Measurements from ENCODE around the gene CXorf49. TPM values are rescaled to one million over a fixed set of nuclear protein-coding genes. Genes with fewer than 3 reads are reported as not detected.
"Not testable (repeated sequence)": the region's sequence is repeated elsewhere in the genome, so short reads cannot be mapped to it uniquely, and the experiment has no call there.

The CXorf49 gene
- total RNA-seq, 2 experiments from 2014 or later = not detected

DNA sequence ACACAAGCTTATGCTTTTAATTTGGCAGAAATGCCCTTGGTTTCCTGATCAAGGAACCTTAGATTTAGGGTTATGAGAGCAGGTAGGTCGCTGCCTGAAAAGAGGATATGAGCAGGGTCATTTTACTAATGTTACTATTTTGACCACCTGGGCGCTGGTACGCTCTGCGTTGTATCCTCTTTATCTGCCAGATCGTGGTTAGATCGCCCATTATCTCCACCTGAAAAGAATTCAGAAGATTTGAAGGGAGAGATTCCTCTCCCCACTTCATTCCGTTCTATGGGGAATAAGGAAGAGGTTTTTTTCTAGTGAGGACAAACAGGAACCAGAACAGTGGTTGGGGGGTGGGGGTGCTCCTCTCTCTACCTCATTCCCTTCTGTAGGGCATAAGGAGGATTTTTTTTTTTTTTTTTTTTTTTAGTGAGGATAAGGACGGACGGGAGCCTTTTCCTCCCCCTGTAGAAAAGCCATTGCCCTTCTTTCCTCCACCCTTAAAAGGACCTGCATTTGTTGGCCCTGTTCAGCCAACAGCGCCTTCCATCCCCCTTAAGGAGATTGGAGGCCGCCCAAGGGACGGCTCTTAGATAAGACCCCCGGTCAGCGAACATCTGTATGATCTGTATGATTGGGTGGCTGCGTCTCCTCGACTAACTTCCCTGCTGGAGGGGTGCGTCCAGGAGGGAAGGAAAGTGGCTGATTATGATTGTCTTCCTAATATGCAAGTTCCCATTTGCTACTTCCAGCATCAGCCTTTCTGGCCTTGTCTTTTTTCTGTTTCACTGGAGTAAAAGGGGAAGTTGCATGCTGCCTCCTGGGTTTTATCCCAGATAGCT is 20.4 kb downstream of the CXorf49 start:
- POLR2A ChIA-PET; H3K27me3 Mint-ChIP-seq; H3K36me3 ChIP-seq (ENCODE audit: insufficient read depth, low read length); H3K4me3 Mint-ChIP-seq; H3K4me1 Mint-ChIP-seq (ENCODE audit: low read depth); H3K27ac ChIP-seq (ENCODE audit: low read depth in 1 of 2, low read length in 2 of 2); H3K27me3 ChIP-seq (ENCODE audit: control insufficient read depth in 1 of 2, insufficient read depth in 2 of 2, low read length in 2 of 2); H3K9me3 Mint-ChIP-seq; H3K4me3 ChIP-seq (ENCODE audit: low read length); H3K36me3 Mint-ChIP-seq (ENCODE audit: low read depth); CTCF ChIA-PET; H3K27ac Mint-ChIP-seq; H3K4me1 ChIP-seq (ENCODE audit: insufficient read depth, low read length); intact Hi-C loops (cut with DNase I, micrococcal nuclease); ATAC-seq (ENCODE audit: poor library complexity); DNase-seq; H3K9me3 ChIP-seq (ENCODE audit: control insufficient read depth in 1 of 2, insufficient read depth in 1 of 2, low read length in 2 of 2): not testable (repeated sequence)

DNA sequence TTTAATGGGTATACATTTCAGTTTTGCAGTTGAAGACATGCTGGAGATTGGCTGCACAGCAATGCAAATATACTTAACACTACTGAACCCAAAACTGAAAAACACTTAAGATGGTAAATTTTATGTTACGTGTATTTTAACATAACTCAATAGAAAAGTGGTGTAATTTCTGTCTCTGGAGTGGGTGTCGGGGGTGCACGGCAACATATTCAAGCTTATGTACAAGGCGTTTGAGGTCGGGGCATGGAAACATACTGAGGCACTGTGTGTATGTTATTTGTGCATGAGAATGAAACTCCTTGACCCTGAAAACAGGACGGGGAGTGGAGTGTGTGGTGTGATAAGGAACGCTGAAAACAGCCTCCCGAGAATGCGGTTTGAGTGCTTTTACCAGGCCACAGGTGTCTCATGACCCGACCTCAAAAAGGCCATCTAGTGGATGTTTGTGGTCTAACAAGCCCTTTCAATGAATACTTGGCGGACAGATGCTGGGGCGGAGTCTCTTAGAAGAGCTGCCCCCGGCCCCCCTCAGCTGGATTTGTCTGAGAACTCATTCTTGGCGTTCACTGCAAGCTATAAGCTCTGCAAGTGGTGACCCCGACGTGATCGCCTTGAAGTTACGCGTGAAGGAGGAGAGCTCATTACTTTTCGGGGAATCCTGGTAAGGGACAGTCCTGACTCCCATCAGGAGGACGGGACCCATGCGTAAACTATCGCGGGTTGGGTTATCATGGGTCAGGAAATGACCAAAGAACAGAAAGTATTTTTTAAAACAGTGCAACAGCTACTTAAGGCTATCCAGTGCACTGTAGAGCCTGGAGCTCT is 21.2 kb downstream of the CXorf49 start:
- H3K27ac Mint-ChIP-seq; H3K27me3 Mint-ChIP-seq; DNase-seq; H3K4me1 ChIP-seq (ENCODE audit: insufficient read depth, low read length); H3K9me3 Mint-ChIP-seq; H3K4me3 Mint-ChIP-seq; H3K4me3 ChIP-seq (ENCODE audit: low read length); POLR2A ChIA-PET; H3K4me1 Mint-ChIP-seq (ENCODE audit: low read depth); H3K36me3 ChIP-seq (ENCODE audit: insufficient read depth, low read length); H3K9me3 ChIP-seq (ENCODE audit: control insufficient read depth in 1 of 2, insufficient read depth in 1 of 2, low read length in 2 of 2); H3K27ac ChIP-seq (ENCODE audit: low read depth in 1 of 2, low read length in 2 of 2); CTCF ChIA-PET; H3K36me3 Mint-ChIP-seq (ENCODE audit: low read depth); intact Hi-C loops (cut with DNase I, micrococcal nuclease); H3K27me3 ChIP-seq (ENCODE audit: control insufficient read depth in 1 of 2, insufficient read depth in 2 of 2, low read length in 2 of 2): not testable (repeated sequence)
- peak; percentile 40 for ATAC-seq (ENCODE audit: poor library complexity)

- no peak overlapping the region for H3K4me3 ChIP-seq (ENCODE audit: low read length)
- H3K27ac ChIP-seq (ENCODE audit: low read depth in 1 of 2, low read length in 2 of 2) = no peak overlapping the region
- DNase-seq (no peak), ATAC-seq (ENCODE audit: poor library complexity) (no peak)
- no peaks in the 10 kb centered on the region for H3K27me3 ChIP-seq (ENCODE audit: control insufficient read depth in 1 of 2, insufficient read depth in 2 of 2, low read length in 2 of 2)
- ChIA-PET POLR2A (no interaction called here), CTCF (no interaction called here)
- Mint-ChIP-seq H3K36me3 (ENCODE audit: low read depth) (no peaks in the 10 kb centered on the region), H3K4me3 (no peak overlapping the region), H3K27ac (no peak overlapping the region), H3K4me1 (ENCODE audit: low read depth) (no peaks in the 10 kb centered on the region), H3K9me3 (no peaks in the 10 kb centered on the region), H3K27me3 (no peaks in the 10 kb centered on the region)
- TF ChIP-seq CTCF (IDR thresholded peaks at IDR 0.05) = no peak
- intact Hi-C loops (cut with DNase I, micrococcal nuclease) = no loop called here
- H3K4me1 ChIP-seq (ENCODE audit: insufficient read depth, low read length) = no peaks in the 10 kb centered on the region
- H3K36me3 ChIP-seq (ENCODE audit: insufficient read depth, low read length) = no peaks in the 10 kb centered on the region
- H3K9me3 ChIP-seq (ENCODE audit: control insufficient read depth in 1 of 2, insufficient read depth in 1 of 2, low read length in 2 of 2) = peaks cover 0 to 6% of the 10 kb centered on the region in 2 experiments
Measured at GRCh38 chrX:71679575-71680207, 38.4 kb downstream of the CXorf49 start.

DNA sequence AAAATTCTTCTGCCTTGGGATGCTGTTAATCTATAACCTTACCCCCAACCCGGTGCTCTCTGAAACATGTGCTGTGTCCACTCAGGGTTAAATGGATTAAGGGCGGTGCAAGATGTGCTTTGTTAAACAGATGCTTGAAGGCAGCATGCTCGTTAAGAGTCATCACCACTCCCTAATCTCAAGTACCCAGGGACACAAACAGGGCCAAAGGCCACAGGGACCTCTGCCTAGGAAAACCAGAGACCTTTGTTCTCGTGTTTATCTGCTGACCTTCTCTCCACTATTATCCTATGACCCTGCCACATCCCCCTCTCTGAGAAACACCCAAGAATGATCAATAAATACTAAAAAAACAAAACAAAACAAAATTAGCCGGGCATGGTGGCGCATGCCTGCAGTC is 40.9 kb downstream of the CXorf49 start:
- H3K36me3 Mint-ChIP-seq (ENCODE audit: low read depth); H3K9me3 Mint-ChIP-seq; H3K27ac ChIP-seq (ENCODE audit: low read depth in 1 of 2, low read length in 2 of 2); DNase-seq; H3K27ac Mint-ChIP-seq; H3K27me3 Mint-ChIP-seq; CTCF ChIA-PET; H3K9me3 ChIP-seq (ENCODE audit: control insufficient read depth in 1 of 2, insufficient read depth in 1 of 2, low read length in 2 of 2); H3K4me1 ChIP-seq (ENCODE audit: insufficient read depth, low read length); H3K4me3 ChIP-seq (ENCODE audit: low read length); H3K27me3 ChIP-seq (ENCODE audit: control insufficient read depth in 1 of 2, insufficient read depth in 2 of 2, low read length in 2 of 2); H3K36me3 ChIP-seq (ENCODE audit: insufficient read depth, low read length); POLR2A ChIA-PET; ATAC-seq (ENCODE audit: poor library complexity); H3K4me3 Mint-ChIP-seq; intact Hi-C loops (cut with DNase I, micrococcal nuclease); H3K4me1 Mint-ChIP-seq (ENCODE audit: low read depth): not testable (repeated sequence)

GRCh38 chrX:71676068-71676795 is 41.9 kb downstream of the CXorf49 start:
- H3K27ac ChIP-seq (ENCODE audit: low read depth in 1 of 2, low read length in 2 of 2); intact Hi-C loops (cut with DNase I, micrococcal nuclease); POLR2A ChIA-PET; H3K36me3 Mint-ChIP-seq (ENCODE audit: low read depth); H3K27me3 ChIP-seq (ENCODE audit: control insufficient read depth in 1 of 2, insufficient read depth in 2 of 2, low read length in 2 of 2); DNase-seq; CTCF ChIA-PET; H3K4me3 ChIP-seq (ENCODE audit: low read length); H3K4me1 ChIP-seq (ENCODE audit: insufficient read depth, low read length); H3K9me3 ChIP-seq (ENCODE audit: control insufficient read depth in 1 of 2, insufficient read depth in 1 of 2, low read length in 2 of 2); H3K27ac Mint-ChIP-seq; ATAC-seq (ENCODE audit: poor library complexity); H3K36me3 ChIP-seq (ENCODE audit: insufficient read depth, low read length); H3K27me3 Mint-ChIP-seq; H3K4me3 Mint-ChIP-seq; H3K4me1 Mint-ChIP-seq (ENCODE audit: low read depth); H3K9me3 Mint-ChIP-seq: not testable (repeated sequence)

DNA sequence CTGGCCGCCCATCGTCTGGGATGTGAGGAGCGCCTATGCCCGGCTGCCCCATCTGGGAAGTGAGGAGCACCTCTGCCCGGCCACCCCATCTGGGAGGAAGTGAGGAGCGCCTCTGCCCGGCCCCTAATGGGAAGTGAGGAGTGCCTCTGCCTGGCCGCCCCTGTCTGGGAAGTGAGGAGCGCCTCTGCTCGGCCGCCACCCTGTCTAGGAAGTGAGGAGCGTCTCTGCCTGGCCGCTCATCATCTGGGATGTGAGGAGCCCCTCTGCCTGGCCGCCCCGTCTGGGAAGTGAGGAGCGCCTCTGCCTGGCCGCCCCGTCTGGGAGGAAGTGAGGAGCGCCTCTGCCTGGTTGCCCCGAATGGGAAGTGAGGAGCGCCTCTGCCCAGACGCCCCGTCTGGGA is 42.4 kb downstream of the CXorf49 start:
- H3K27ac Mint-ChIP-seq; H3K27ac ChIP-seq (ENCODE audit: low read depth in 1 of 2, low read length in 2 of 2); ATAC-seq (ENCODE audit: poor library complexity); H3K9me3 Mint-ChIP-seq; CTCF ChIA-PET; H3K4me3 ChIP-seq (ENCODE audit: low read length); H3K9me3 ChIP-seq (ENCODE audit: control insufficient read depth in 1 of 2, insufficient read depth in 1 of 2, low read length in 2 of 2); H3K27me3 Mint-ChIP-seq; intact Hi-C loops (cut with DNase I, micrococcal nuclease); H3K36me3 ChIP-seq (ENCODE audit: insufficient read depth, low read length); H3K4me3 Mint-ChIP-seq; POLR2A ChIA-PET; DNase-seq; H3K36me3 Mint-ChIP-seq (ENCODE audit: low read depth); H3K27me3 ChIP-seq (ENCODE audit: control insufficient read depth in 1 of 2, insufficient read depth in 2 of 2, low read length in 2 of 2): not testable (repeated sequence)
- peaks cover 15% of the 10 kb centered on the region for H3K4me1 Mint-ChIP-seq (ENCODE audit: low read depth)
- peaks cover 10% of the 10 kb centered on the region for H3K4me1 ChIP-seq (ENCODE audit: insufficient read depth, low read length)

Data from CD4-positive, alpha-beta T cell (primary cell).